ENCODE measurements around the gene TMED3.

DNA sequence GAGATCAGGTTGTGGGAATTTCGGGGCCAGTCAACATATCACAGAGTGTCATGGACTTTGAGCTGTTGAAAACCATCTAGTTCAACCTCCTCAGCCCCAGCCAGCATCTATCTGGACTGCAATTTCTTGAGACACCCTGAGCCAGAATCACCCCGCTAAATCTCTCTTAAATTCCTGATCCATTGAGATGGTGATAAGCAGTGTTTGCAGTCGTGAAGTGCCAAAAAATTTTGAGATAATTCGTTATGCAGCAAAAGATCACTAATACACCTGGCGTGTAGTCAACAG lies 29.3 kb downstream of the TMED3 start:
- TF ChIP-seq, protein P1, sequence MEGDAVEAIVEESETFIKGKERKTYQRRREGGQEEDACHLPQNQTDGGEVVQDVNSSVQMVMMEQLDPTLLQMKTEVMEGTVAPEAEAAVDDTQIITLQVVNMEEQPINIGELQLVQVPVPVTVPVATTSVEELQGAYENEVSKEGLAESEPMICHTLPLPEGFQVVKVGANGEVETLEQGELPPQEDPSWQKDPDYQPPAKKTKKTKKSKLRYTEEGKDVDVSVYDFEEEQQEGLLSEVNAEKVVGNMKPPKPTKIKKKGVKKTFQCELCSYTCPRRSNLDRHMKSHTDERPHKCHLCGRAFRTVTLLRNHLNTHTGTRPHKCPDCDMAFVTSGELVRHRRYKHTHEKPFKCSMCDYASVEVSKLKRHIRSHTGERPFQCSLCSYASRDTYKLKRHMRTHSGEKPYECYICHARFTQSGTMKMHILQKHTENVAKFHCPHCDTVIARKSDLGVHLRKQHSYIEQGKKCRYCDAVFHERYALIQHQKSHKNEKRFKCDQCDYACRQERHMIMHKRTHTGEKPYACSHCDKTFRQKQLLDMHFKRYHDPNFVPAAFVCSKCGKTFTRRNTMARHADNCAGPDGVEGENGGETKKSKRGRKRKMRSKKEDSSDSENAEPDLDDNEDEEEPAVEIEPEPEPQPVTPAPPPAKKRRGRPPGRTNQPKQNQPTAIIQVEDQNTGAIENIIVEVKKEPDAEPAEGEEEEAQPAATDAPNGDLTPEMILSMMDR (conservative IDR thresholded peaks at IDR 0.05; ENCODE audit: low read depth, low read length): no peak
- TF ChIP-seq EZH2 (IDR thresholded peaks at IDR 0.05; ENCODE audit: borderline replicate concordance, low read depth, low read length, poor library complexity, severe bottlenecking): no peak
